GM12892 (cell line): ENCODE data around the gene SPRR2E.

ENCODE experiments used
- DNase-seq: peaks from one replicate; pipeline ENCODE4 v3.0.0; 2011; ENCODE audit not compliant: insufficient read length
- FAIRE-seq: peaks from 2 replicates; lab custom pipeline; 2011; peaks lifted over from hg19 to GRCh38; lab: Jason Lieb, UNC
- POLR2A ChIP-seq: IDR thresholded peaks from 2 replicates; pipeline ENCODE4 v1.6.1; 2011; ENCODE audit warnings: low read depth, low read length, control low read depth
- TAF1 ChIP-seq: IDR thresholded peaks from 2 replicates; pipeline ENCODE4 v1.6.1; 2011; ENCODE audit warnings: low read depth, mild to moderate bottlenecking, control low read depth, low read length, borderline replicate concordance

Gene SPRR2E

DNA sequence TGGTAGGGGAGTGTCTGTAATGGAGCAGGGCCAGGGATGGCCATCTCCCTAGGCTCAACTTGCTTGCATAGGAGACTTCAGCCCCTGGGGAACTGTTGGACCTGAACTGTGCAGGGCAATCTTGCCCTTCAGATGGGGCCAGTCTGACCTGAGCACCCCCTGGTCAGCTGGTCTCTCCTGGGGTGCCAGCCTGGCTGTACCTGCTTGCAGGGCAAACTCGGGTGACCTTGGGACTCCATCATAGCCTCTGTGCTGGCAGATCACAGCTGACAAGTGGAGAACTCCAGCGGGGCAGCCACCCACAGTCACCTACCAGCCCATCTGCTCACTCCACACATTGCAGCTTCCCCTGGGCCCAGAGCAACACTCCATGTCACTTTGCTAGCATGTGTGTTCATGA is 45.1 kb downstream of the SPRR2E start:
- TF ChIP-seq POLR2A (no peak), TAF1 (no peak)
- no peak for FAIRE-seq
- DNase-seq, result no peak
